GOT3 (cell line): ENCODE measurements around the gene HNRNPAB.
"Not testable (repeated sequence)": the region's sequence is repeated elsewhere in the genome, so short reads cannot be mapped to it uniquely, and the experiment has no call there.

Experiments
- DNase-seq: peaks from one replicate; lab custom pipeline; 2025; ENCODE audit warnings: mixed read lengths; lab: John Stamatoyannopoulos, UW

Gene HNRNPAB

GRCh38 chr5:178196986-178197385, 7.3 kb upstream of the HNRNPAB start:
- no peak for DNase-seq

GRCh38 chr5:178198151-178198550, 6.2 kb upstream of the HNRNPAB start:
- not testable (repeated sequence) for DNase-seq

GRCh38 chr5:178198706-178199105, 5.6 kb upstream of the HNRNPAB start:
- no peak for DNase-seq

GRCh38 chr5:178199581-178200434, 4.5 kb upstream of the HNRNPAB start:
- no peak for DNase-seq

- DNase-seq, result no peak
These were observed 3.0 kb upstream of the HNRNPAB start for GRCh38 chr5:178201221-178201926.

GRCh38 chr5:178201927-178202235, 2.5 kb upstream of the HNRNPAB start:
- no peak for DNase-seq

GRCh38 chr5:178202541-178202940, 1.8 kb upstream of the HNRNPAB start:
- DNase-seq, result no peak

GRCh38 chr5:178203670-178204181, 607 bp upstream of the HNRNPAB start:
- no peak for DNase-seq

- no peak for DNase-seq
These were observed 809 bp downstream of the HNRNPAB start for GRCh38 chr5:178204935-178205748.

- DNase-seq, result no peak
These were observed 1.4 kb downstream of the HNRNPAB start for GRCh38 chr5:178205749-178206047.

GRCh38 chr5:178206166-178207101, 2.1 kb downstream of the HNRNPAB start:
- DNase-seq, result no peak

- no peak for DNase-seq
These were observed 3.0 kb downstream of the HNRNPAB start for GRCh38 chr5:178207183-178207916.

- DNase-seq, result no peak
These were observed 3.6 kb downstream of the HNRNPAB start for GRCh38 chr5:178207917-178208280.

- no peak for DNase-seq
These were observed 4.4 kb downstream of the HNRNPAB start for GRCh38 chr5:178208540-178209227.

- no peak for DNase-seq
These were observed 5.2 kb downstream of the HNRNPAB start for GRCh38 chr5:178209334-178210072.

GRCh38 chr5:178210073-178210535, 5.8 kb downstream of the HNRNPAB start:
- DNase-seq, result no peak

- DNase-seq, result no peak
These were observed 6.4 kb downstream of the HNRNPAB start for GRCh38 chr5:178210686-178211085.

- DNase-seq, result no peak
These were observed 7.0 kb downstream of the HNRNPAB start for GRCh38 chr5:178211095-178212048.
